ENCODE data around the gene ARHGEF3.

The ARHGEF3 gene

GRCh38 chr3:56795097-56795828 is 6.5 kb downstream of the ARHGEF3 start:
- no peak for TF ChIP-seq CTCF (conservative IDR thresholded peaks at IDR 0.05; ENCODE audit: low read length)
- DNase-seq (ENCODE audit: low read depth): peak; percentile 64

GRCh38 chr3:56792193-56792592 is 9.6 kb downstream of the ARHGEF3 start:
- no peak overlapping the region for H3K4me3 ChIP-seq (ENCODE audit: low read length)
- TF ChIP-seq CTCF (conservative IDR thresholded peaks at IDR 0.05; ENCODE audit: low read length): no peak
- no peak for DNase-seq (ENCODE audit: low read depth)

More at GRCh38 chr3:56795097-56795828, 6.5 kb downstream of the ARHGEF3 start:
- no peak overlapping the region for H3K4me3 ChIP-seq (ENCODE audit: low read length)

GRCh38 chr3:56790016-56790821 is 11.5 kb downstream of the ARHGEF3 start:
- no peak overlapping the region for H3K4me3 ChIP-seq (ENCODE audit: low read length)
- no peak for TF ChIP-seq CTCF (conservative IDR thresholded peaks at IDR 0.05; ENCODE audit: low read length)
- DNase-seq (ENCODE audit: low read depth): no peak

- peak; percentile 49 for DNase-seq (ENCODE audit: low read depth)
- H3K4me3 ChIP-seq (ENCODE audit: low read length): no peak overlapping the region
- no peak for TF ChIP-seq CTCF (conservative IDR thresholded peaks at IDR 0.05; ENCODE audit: low read length)
Observed at GRCh38 chr3:56789076-56789475, 12.7 kb downstream of the ARHGEF3 start.

- TF ChIP-seq CTCF (conservative IDR thresholded peaks at IDR 0.05; ENCODE audit: low read length): no peak
- DNase-seq (ENCODE audit: low read depth): no peak
- H3K4me3 ChIP-seq (ENCODE audit: low read length): no peak overlapping the region
Observed at GRCh38 chr3:56788521-56788920, 13.2 kb downstream of the ARHGEF3 start.

- no peak for TF ChIP-seq CTCF (conservative IDR thresholded peaks at IDR 0.05; ENCODE audit: low read length)
- no peak overlapping the region for H3K4me3 ChIP-seq (ENCODE audit: low read length)
- DNase-seq (ENCODE audit: low read depth): no peak
Observed at GRCh38 chr3:56787784-56788256, 13.9 kb downstream of the ARHGEF3 start.

Measured in AG10803 (cell line).